HG03280 (cell line): ENCODE data around the gene MS4A4E.
"Not testable (repeated sequence)": the region's sequence is repeated elsewhere in the genome, so short reads cannot be mapped to it uniquely, and the experiment has no call there.

Experiments
- ATAC-seq: cut with Tn5 transposase; IDR thresholded peaks from one replicate; pipeline ENCODE4 v1.9.1; 2021; ENCODE audit warnings: mild to moderate bottlenecking, moderate library complexity; ENCODE audit not compliant: unreplicated experiment

The MS4A4E gene

DNA sequence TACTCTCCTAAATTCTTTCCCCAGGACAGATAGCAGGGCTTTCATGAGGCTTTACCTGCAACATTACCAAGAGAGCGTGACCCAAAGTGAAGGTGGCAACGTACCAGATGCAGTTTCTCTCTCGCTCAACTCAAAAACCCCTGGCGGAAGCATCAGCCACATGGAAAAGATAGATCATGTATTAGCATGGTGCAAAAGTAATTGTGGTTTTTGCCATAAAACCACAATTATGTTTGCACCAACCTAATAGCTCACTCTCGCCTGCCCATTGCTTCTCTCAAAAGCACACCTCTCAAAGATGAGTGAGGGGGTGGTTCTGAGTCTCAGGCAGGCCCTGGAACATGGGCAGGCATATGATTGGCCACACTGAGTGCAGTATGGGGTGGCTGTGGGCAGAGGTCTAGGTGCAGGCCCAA is 67.1 kb downstream of the MS4A4E start:
- ATAC-seq, result no peak

DNA sequence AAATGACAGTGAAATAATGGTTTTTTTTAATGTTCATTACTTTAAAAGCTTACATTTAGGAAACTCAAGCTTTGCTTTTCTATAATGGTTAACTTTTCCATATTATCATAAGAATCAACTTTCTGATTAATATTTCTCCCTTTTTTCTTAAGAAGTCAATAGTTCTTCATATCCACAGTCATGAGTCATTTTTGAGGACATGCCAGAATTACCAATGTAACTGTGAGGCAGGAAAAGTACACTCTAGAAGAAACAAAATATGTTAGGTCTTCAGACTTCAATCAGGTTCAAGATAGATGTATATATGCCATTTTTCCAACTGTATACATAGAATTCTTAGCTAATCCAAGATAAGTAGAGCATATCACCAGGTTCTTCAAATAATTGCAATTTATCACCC is 70.9 kb downstream of the MS4A4E start:
- ATAC-seq, result no peak

DNA sequence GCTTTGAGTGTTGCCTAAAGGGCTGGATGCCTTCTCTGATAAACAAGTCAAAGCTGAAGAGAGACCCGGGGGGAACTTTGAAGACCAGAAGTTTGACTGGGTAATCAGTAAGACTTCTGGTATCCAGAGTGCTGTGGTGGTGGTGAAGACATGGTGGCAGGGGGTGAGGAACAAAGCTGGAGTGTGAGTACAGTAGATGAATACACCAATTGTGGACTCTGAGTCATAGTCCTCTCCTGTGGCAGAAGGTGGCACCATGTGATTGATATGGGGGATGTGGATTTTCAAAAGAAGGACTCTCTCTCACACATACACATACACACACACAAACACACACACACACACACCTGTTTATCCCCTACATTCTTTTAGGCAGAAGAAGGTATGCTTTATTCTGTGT is 72.4 kb downstream of the MS4A4E start:
- ATAC-seq, result no peak

DNA sequence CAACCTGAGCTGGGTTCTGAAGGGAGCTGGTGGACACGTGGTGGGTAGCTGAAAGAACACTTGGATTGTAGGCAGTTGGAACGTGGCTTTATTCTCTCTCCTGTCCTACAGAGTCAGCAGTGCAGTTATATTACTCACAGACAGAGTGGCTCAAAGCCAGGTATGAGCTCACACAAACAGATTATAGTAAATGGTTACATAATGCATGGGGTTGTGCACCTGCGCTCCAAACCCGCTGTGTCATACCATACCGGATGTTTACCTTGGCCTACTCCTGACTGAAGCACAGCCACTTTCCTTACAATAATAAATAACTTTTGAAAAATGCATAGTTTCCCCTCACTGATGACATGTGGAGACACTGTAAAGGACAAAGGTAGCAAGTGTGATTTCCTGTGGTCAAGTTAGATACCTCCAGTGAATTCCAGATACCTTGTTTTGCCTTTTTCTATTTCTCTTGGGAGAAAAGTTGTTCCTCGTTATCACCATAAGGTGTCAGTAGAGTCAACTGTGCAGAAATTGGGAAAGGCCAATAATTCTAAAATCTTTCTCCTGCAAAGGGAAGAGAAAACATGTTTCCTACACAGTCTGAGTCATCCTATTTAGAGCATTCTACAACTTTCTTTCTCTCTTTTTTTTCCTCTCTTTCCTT is 73.5 kb downstream of the MS4A4E start:
- ATAC-seq, result no peak

DNA sequence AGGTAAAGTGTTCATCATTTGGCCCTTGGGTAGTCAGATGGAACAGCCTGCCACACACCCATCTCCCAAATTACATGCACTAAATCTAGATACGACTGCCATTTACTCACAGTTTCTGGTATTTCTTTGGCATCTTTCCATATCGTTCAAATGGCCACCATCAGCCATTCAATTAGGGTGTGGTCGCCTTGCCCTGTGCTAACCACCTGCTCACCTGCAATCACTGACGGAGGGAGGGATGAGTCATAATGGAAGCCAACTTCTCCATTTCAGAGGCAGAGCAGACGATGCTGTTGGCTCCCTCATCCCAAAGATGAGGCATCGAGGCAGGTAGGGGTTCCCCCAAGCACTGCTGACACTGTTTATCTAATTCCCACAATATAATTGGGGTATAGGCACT is 74.6 kb downstream of the MS4A4E start:
- ATAC-seq, result no peak

DNA sequence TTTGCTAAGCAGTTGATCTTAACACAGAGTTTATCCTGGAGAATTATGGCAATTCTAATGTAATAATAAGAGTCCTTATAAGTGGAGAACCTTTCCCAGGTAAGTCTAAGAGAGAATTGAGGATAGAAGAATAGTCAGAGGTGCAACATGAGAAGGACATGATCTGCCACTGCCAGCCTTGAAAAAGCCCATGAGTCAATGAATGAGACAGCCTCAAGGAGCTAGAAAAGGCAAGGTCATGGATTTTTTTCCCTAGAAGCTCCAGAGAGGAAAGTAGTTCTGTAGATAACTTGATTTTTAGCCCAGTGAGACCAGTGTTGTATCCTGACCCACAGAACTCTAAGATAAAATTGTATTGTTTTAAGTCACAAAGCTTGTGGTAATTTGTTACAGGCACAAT is 77.0 kb downstream of the MS4A4E start:
- ATAC-seq, result no peak

DNA sequence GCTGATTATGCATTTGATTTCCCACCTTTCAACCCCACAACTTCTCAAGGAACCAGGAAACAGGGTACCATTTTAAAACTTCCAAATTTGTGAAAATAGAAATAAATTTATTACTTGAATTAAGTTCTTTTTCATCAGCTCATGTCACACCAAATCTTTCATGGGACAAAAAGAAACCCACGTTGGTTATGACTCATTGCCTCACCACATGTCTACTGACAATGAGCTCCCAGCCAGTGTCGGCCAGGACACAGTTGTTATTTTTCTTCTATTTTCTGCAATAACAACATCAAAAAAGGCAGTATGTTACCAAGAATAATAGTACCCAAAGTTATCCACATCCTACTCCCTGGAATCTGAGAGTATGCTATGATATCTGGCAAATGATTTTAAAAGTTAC is 77.4 kb downstream of the MS4A4E start:
- ATAC-seq, result no peak

DNA sequence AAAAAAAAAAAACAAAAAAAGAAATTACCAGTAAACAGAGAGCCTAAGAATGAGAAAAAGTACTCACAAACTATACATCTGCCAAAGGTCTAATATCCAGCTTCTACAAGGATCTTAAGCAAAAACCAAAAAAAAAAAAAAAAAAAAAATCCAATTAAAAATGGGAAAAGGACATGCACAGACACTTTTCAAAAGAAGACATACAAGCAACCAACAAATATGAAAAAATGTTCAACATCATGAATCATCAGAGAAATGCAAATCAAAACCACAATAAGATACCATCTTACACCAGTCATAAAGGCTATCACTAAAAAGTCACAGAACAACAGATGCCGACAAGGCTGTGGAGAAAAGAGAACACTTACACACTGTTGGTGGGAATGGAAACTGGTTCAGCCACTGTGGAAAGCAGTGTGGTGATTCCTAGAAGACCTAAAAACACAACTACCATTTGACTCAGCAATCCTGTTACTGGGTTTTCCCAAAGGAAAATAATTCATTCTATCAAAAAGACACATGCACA is 78.3 kb downstream of the MS4A4E start:
- no peak for ATAC-seq

DNA sequence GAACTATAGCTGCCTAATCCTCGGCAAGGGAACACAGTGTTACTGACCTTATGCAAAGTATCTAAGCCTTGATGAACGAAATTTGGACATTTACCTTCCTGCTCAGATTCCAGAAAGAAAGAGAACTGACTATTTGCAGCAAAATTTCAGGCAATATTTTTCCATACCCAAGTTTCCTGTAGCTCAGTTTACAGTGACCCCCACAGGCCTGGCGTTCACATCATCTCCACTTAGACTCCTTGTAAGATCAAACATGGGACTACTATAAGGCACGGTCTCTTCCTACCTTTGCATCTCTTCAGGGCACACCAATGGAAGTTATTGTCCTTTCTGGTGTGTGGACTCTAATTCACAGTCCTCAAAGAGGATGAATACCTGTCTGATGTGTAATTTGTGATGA is 81.2 kb downstream of the MS4A4E start:
- ATAC-seq, result no peak

DNA sequence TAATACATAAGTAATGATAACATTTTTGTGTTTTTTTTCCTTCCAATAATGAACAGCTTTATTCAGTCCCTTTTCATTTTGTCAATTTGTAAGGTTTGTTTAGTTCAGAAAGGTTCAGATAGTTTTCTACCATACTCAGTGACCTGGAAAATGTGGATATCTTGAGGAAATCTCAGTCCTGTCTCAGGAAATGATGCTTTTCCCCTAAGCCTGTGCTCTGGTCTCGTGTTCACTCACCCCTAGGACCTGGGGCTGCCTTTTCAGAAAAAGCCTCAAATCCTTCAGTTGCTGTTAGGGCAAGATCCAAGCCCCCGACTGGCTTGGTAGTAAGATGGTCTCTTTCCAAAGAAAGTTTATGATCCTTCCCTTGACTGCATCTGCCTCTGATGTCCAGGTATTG is 81.8 kb downstream of the MS4A4E start:
- ATAC-seq, result no peak

DNA sequence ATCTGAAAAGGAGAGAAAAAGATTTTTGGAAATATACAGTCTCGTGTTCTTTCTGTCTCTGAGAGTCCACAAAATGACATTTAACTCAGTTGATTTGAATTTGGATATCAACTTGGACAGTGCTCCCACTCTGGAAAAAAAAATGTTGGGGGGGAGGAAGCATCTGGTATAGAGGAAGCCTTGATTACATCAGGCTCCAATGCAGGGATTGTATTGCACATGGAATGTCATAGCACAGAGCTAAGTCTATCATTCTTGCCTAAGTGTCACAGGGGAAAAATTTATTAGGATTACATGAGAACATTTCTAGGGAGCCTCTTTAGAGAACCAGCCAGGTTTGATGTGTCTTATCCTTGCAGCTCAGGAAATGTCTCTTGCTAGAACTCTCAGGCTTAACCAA is 83.1 kb downstream of the MS4A4E start:
- no peak for ATAC-seq

DNA sequence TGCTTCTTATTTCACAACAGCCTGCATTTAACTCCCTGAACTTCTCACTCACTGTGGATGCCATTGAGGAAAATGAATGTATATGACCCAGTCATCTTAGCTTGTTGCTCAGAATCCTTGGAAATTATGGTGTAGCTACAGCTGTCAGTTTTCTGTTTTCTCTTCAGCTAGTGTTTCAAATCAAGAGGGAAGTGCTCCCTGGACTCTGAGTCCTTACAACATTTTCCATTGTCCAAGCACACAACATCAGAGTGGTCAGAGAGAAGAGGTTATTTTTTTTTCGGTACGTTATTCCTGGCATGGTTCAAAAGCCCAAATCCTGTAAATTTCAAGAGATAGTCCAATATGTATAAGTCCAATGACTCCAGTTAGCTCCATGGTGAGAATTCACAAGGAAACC is 83.7 kb downstream of the MS4A4E start:
- no peak for ATAC-seq

DNA sequence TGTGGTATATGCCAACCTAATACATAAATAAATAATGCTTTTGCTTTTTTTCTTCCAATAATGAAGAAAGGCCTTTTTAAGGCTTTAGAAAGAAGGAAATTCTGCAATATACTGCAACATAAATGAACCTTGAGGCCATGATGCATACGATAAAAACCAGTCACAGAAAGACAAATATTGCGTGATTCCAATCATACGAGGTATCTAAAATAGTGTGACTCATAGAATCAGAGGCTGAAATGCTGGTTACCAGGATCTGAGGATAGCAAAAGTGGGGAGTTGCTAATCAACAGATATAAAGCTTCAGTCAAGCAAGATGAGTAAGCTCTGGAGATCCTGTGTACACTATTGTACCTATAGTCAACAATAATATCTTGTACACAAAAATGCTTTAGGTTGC is 84.3 kb downstream of the MS4A4E start:
- ATAC-seq, result no peak

DNA sequence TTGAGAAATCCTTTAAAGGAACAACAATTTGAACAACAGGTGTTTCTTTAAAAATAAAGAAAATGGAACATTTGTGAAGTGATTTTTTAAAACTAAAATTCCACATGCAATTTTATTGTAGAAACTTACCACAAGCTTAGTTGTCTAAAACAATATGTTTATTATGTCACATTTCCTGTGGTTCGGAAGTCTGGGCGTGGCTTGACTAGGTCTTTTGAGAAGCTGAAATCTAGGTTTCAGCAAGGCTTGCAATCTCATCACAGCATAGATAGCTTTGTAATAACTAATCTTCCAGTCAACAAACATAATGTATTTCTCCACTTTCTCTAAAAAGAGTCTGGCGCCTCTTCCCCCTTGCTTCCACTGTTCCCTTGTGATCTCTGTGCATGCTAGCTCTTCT is 87.0 kb downstream of the MS4A4E start:
- ATAC-seq, result no peak

DNA sequence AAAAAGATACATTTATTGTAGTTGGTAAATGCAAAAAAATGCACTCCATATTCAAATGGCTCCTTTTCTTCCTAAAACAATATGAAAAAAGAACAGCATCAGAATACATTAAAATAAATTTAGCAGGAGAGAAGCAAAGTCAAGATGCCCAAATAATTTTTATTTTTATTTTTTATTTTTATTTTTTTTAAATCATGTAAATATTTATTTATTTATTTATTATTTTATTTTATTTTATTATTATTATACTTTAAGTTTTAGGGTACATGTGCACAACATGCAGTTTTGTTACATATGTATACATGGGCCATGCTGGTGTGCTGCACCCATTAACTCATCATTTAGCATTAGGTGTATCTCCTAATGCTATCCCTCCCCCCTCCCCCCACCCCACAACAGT is 90.2 kb downstream of the MS4A4E start:
- ATAC-seq, result not testable (repeated sequence)

DNA sequence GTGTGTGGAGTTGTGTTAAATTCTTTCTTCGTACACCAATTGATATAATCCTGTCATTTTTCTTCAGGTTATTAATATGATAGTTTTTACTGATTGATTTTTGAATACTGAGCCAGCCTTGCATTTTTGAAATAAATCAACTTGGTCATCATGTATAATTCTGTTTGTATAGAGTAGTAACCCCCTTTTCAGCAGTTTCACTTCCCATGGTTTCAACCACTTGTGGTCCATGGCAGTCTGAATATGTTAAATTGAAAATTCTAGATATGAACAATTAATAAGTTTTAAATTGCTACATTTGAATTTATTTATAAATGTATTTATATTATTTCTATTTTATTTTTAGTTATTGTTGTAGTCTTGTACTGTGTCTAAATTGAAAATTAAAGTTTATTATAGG is 92.7 kb downstream of the MS4A4E start:
- no peak for ATAC-seq
